ENCODE data around the gene AMN. TPM values are rescaled to one million over a fixed set of nuclear protein-coding genes. Genes with fewer than 3 reads are reported as not detected.
A peak's percentile ranks its signal among the peaks of the same experiment; 100 is the strongest.

Gene AMN
- total RNA-seq, 2 experiments from 2014 or later = 1.0 to 1.4 TPM

GRCh38 chr14:102902086-102902485 lies 20.4 kb upstream of the AMN start:
- H3K9me3 Mint-ChIP-seq = no peaks in the 10 kb centered on the region

GRCh38 chr14:102902523-102903247 lies 19.8 kb upstream of the AMN start:
- CTCF ChIA-PET = interaction anchor here (1.1 kb wide), 1 partner anchor 14 kb away, joined by 3 read pairs; no protein-coding TSS in a partner anchor

More at GRCh38 chr14:102902086-102902485, 20.4 kb upstream of the AMN start:
- ChIA-PET CTCF (interaction anchor here (1.1 to 1.3 kb wide), 3 partner anchors 13 to 377 kb away, joined by 3 read pairs; no protein-coding TSS in a partner anchor), POLR2A (no interaction called here)
- intact Hi-C loops (cut with micrococcal nuclease) = no loop called here
- no peaks in the 10 kb centered on the region for H3K27me3 Mint-ChIP-seq
- peaks cover 33% of the 10 kb centered on the region for H3K36me3 Mint-ChIP-seq (ENCODE audit: low read depth)
- no peak for TF ChIP-seq CTCF (IDR thresholded peaks at IDR 0.05)
- H3K27ac Mint-ChIP-seq = peak overlapping the region; percentile 82
- H3K4me1 Mint-ChIP-seq (ENCODE audit: low read depth) = peaks cover 21% of the 10 kb centered on the region
- H3K4me3 Mint-ChIP-seq = no peak overlapping the region
- no peak for ATAC-seq
- DNase-seq = no peak

GRCh38 chr14:102903248-102903888 lies 19.1 kb upstream of the AMN start:
- H3K36me3 Mint-ChIP-seq (ENCODE audit: low read depth) = peaks cover 31% of the 10 kb centered on the region
- ATAC-seq (no peak), DNase-seq (no peak)
- CTCF ChIA-PET = interaction anchor here (1.1 kb wide), 1 partner anchor 14 kb away, joined by 3 read pairs; no protein-coding TSS in a partner anchor
- peak overlapping the region; percentile 23 for H3K27ac Mint-ChIP-seq
- POLR2A ChIA-PET = no interaction called here
- intact Hi-C loops (cut with micrococcal nuclease) = no loop called here
- TF ChIP-seq CTCF (IDR thresholded peaks at IDR 0.05) = no peak
- H3K9me3 Mint-ChIP-seq = no peaks in the 10 kb centered on the region
- H3K4me3 Mint-ChIP-seq = no peak overlapping the region
- no peaks in the 10 kb centered on the region for H3K27me3 Mint-ChIP-seq
- H3K4me1 Mint-ChIP-seq (ENCODE audit: low read depth) = peaks cover 20% of the 10 kb centered on the region

More at GRCh38 chr14:102902523-102903247, 19.8 kb upstream of the AMN start:
- Mint-ChIP-seq H3K4me1 (ENCODE audit: low read depth) (peaks cover 21% of the 10 kb centered on the region), H3K36me3 (ENCODE audit: low read depth) (peaks cover 33% of the 10 kb centered on the region), H3K27ac (peak overlapping the region; percentile 82), H3K9me3 (no peaks in the 10 kb centered on the region), H3K27me3 (no peaks in the 10 kb centered on the region), H3K4me3 (no peak overlapping the region)
- DNase-seq (no peak), ATAC-seq (no peak)
- no peak for TF ChIP-seq CTCF (IDR thresholded peaks at IDR 0.05)
- POLR2A ChIA-PET = no interaction called here
- intact Hi-C loops (cut with micrococcal nuclease) = no loop called here

- ATAC-seq = no peak
- intact Hi-C loops (cut with micrococcal nuclease) = no loop called here
- peaks cover 27% of the 10 kb centered on the region for H3K36me3 Mint-ChIP-seq (ENCODE audit: low read depth)
- H3K27me3 Mint-ChIP-seq = no peaks in the 10 kb centered on the region
- peaks cover 16% of the 10 kb centered on the region for H3K4me1 Mint-ChIP-seq (ENCODE audit: low read depth)
- no peak for DNase-seq
- no peaks in the 10 kb centered on the region for H3K9me3 Mint-ChIP-seq
- TF ChIP-seq CTCF (IDR thresholded peaks at IDR 0.05) = no peak
- ChIA-PET CTCF (no interaction called here), POLR2A (no interaction called here)
- H3K4me3 Mint-ChIP-seq = no peak overlapping the region
- no peak overlapping the region for H3K27ac Mint-ChIP-seq
Measured at GRCh38 chr14:102903889-102904512, 18.5 kb upstream of the AMN start.

All from activated CD8-positive, alpha-beta T cell treated with anti-CD3 and anti-CD28 coated beads for 36 hours (primary cell).